GM19463 (cell line): ENCODE results near the gene AP5S1.
"Not testable (repeated sequence)": the region's sequence is repeated elsewhere in the genome, so short reads cannot be mapped to it uniquely, and the experiment has no call there.

Source experiments
- ATAC-seq: cut with Tn5 transposase; IDR thresholded peaks from one replicate; pipeline ENCODE4 v1.9.1; 2021; ENCODE audit warnings: mild to moderate bottlenecking, moderate library complexity; ENCODE audit not compliant: unreplicated experiment

Gene AP5S1

GRCh38 chr20:3842348-3842930, 22.1 kb downstream of the AP5S1 start:
- no peak for ATAC-seq

DNA sequence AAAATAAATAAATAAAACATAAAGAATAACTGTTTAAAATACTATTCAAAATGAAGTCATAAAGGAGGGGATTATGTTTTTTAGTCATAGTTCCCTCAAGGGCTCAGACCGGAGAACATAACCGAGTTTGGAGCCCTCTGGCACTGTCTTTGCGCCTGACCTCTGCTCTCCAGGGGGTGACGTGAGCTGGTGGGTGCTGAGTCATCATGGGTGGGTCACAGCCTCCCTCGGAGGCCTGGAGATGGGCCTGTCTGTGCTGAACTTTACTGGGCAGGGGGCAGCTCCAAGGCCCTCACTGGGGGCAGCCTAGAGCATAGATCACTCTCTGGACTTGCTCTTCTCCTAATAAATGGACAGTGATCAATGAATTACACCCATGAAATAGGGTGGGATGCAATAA, 23.1 kb downstream of the AP5S1 start:
- ATAC-seq: no peak

DNA sequence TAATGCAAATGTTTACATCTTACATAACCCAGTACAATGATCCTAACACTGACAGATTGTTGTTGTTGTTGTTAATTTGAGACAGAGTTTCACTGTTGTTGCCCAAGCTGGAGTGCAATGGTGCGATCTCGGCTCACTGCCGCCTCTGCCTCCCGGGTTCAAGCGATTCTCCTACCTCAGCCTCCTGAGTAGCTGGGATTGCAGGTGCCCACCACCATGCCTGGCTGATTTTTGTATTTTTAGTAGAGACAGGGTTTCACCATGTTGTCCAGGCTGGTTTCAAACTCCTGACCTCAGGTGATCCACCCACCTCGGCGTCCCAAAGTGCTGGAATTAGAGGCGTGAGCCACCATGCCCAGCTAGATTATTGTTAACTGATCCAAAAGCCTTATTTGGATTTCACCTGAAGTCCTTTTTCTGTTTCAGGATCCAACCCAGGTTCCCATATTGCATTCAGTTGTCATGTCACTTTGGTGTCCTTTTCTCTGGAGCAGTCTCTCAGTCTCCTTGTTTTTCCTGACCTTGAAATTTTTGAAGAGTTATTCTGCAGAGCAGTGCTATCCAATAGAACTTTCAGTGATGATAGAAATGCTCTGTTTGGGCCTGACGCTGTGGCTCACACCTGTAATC, 23.8 kb downstream of the AP5S1 start:
- ATAC-seq: not testable (repeated sequence)

GRCh38 chr20:3846378-3846739, 26.0 kb downstream of the AP5S1 start:
- no peak for ATAC-seq

- ATAC-seq: peak; percentile 96
These were observed 26.5 kb downstream of the AP5S1 start, which contains the start of gene MAVS for GRCh38 chr20:3846740-3847428. MAVS (plus strand) TSS chr20:3846834; CDS start chr20:3854625, 7,791 bp downstream.

DNA sequence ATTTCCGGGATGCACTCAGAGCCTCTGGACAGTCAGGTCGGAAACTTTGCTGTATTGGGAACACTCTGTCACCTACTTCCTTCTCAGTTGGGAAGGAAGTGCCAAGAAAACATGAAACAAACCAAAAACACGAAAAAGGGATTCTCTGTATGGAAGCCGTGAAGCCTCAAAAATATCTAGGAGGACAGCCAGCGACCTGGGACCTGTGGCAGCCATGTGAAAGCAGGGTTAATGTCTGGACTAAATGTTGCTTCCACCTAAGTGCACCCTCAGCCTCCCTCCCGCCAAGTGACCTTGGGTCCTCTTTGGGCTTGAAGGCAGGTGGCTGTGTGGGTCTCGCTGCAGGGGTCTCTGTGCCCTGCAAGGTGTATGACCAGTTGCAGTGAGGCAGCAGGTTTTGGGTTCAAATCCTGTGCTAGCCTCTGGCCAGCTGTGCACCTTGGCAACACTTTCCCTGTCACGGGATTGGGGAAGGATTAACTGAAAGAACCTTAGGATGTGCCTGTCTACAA, 27.1 kb downstream of the AP5S1 start:
- ATAC-seq: no peak

GRCh38 chr20:3848565-3848964, 28.2 kb downstream of the AP5S1 start:
- no peak for ATAC-seq

- ATAC-seq: no peak
These were observed 34.1 kb downstream of the AP5S1 start for GRCh38 chr20:3854462-3854871.

DNA sequence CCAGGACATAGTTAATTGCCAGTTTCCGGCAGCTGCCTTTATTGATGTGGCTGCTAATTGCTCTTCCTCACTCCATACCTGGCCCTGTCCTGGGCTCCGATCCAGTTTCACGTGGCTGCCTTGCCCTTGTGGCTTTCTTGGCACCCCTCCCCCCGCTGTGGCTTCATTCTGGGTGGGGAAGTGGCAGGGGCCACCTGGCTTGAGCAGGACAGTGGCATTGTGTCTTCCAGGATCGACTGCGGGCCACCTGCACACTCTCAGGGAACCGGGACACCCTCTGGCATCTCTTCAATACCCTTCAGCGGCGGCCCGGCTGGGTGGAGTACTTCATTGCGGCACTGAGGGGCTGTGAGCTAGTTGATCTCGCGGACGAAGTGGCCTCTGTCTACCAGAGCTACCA, 37.1 kb downstream of the AP5S1 start:
- ATAC-seq: no peak

DNA sequence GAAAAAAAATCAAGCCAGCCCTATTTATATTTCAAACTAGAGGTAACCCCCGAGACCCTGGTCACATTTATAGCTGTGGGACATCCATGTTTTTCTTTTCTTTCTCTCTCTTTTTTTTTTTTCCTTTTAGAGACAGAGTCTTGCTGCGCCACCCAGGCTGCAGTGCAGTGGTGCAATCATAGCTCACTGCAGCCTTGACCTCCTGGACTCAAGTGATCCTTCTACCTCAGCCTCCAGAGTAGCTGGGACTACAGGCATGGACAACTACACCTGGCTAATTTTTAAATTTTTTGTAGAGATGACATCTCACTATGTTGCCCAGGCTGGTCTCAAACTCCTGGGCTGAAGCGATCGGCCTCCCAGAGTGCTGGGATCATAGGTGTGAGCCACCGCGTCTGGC, 38.3 kb downstream of the AP5S1 start:
- no peak for ATAC-seq

- ATAC-seq: no peak
These were observed 40.8 kb downstream of the AP5S1 start for GRCh38 chr20:3861191-3861590.

DNA sequence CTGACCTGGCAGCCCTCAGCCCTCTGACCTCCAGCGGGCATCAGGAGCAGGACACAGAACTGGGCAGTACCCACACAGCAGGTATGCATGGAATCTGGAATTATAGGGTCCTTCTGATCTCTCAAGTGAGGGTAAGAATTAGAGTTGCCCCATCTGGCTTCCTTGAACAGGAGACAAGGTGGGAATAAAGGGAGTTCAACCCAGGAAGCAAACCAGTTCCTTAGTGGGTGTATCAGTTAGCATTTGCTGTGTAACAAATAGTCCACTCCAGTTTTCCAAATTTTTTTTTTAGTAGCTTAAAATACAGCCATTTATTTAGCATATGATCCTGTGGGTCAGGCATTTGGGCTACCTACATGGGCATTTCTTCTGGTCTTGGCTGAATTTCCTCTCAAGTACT, 42.0 kb downstream of the AP5S1 start:
- ATAC-seq: no peak

DNA sequence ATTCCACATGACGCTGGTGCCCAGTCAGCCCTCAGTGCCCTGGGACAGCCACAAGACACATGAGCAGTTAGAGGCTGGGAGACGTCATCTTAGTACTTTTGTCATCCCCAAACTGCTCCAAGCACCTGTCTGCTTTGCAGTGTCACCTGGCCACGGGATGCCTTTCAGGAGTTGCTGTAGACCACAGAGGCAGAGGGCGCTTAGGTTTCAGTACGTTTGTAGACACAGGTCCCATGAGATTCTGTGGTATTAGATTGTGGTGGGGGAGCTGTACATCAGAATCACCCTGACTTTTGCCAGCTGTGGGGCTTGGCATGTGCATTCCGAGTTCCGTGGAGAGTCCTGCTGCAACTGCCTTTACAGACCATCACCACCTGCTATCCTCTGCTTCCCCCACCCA, 43.0 kb downstream of the AP5S1 start:
- ATAC-seq: no peak

DNA sequence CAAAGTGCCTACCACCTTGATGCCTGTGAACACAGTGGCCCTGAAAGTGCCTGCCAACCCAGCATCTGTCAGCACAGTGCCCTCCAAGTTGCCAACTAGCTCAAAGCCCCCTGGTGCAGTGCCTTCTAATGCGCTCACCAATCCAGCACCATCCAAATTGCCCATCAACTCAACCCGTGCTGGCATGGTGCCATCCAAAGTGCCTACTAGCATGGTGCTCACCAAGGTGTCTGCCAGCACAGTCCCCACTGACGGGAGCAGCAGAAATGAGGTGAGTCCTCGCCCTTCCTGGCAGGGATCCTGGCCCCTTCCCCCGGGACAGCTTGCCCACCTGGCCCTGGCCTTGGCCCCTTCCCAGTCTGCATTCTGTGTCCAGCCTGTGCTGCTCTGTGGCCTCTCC, 44.2 kb downstream of the AP5S1 start:
- no peak for ATAC-seq

GRCh38 chr20:3865152-3865886, 45.0 kb downstream of the AP5S1 start:
- no peak for ATAC-seq

DNA sequence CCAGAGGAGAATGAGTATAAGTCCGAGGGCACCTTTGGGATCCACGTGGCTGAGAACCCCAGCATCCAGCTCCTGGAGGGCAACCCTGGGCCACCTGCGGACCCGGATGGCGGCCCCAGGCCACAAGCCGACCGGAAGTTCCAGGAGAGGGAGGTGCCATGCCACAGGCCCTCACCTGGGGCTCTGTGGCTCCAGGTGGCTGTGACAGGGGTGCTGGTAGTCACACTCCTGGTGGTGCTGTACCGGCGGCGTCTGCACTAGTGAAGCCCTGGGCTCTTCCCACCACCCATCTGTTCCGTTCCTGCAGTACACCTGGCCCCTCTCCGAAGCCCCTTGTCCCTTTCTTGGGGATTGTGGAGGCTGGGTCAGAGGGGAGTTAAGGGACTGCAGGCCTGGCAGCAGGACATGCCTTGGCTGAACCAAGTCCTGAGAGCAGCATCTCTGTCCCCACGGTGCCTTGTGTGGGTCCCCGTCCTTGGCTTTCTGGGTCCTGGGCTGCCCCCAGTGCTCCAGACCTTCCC, 45.6 kb downstream of the AP5S1 start:
- ATAC-seq: no peak

GRCh38 chr20:3866464-3866863, 46.1 kb downstream of the AP5S1 start:
- ATAC-seq: no peak

GRCh38 chr20:3867802-3868201, 47.5 kb downstream of the AP5S1 start:
- ATAC-seq: no peak

DNA sequence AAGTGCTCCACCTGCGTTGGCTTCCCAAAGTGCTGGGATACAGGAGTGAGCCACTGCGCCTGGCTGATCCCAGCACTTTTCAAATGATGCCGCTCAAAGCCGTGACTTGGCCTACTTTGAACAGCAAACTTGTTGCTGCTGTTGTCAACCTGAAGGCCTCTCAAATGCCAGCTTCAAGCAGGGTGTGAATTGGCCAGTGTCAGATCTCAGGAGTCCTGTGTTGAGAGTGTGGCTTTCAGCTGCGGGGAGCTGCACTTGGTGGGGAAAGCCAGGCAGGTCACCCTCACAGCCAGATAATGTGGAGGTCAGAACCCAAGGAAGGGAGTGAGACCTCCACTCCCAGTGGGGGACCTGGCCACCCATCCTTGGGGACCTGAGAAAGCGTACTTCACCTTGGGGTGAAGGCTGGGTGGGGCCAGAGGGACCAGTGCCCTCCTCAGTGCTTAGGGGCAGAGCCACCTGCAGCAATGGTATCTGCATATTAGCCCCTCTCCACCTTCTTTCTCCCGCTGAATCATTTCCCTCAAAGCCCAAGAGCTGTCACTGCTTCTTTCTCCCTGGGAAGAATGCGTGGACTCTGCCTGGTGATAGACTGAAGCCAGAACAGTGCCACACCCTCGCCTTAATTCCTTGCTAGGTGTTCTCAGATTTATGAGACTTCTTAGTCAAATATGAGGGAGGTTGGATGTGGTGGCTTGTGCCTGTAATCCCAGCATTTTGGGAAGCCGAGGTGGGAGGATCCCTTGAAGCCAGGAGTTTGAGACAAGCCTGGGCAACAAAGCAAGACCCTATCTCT, 49.7 kb downstream of the AP5S1 start:
- ATAC-seq: no peak

DNA sequence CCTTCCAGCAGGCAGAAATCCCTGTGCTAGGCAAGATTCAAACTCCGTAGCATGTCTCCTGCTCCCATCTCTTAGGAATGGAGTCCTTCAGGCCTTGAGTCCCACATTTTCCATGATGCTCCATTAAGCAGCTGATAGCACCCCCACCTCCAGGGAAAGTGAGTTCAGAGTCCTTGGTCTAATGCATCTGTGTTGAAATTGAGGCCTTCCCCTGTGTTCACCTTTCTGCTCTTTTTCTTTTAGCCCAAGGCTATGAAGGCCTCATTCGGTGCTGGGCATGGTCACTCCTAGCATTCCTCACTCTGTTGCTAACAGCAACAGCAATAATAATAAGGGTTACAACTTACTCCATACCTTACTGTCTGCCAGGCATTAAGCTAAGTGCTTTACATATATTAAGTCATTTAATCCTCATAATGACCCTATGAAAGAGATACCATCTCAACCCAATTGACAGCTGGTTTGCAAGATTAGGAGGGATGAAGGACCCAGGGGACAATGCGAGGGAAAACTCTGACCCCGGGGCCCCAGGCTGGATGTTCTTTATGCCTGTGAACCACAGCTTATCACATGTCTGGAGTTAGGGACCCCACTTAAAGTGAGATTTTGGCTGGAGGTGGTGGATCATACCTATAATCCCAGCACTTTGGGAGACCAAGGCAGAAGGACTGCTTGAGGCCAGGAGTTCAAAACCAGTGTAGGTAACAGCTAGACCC, 51.4 kb downstream of the AP5S1 start:
- no peak for ATAC-seq
